A549 (cell line): Measurements from ENCODE around the gene OAS1. TPM values are rescaled to one million over a fixed set of nuclear protein-coding genes. Genes with fewer than 3 reads are reported as not detected.
A peak's percentile ranks its signal among the peaks of the same experiment; 100 is the strongest.

Source experiments
- ATAC-seq, 2 experiments: fragments of 200-7000 bp in 1 of 2; fragments of >200 bp in 1 of 2; cut with Nextera tagmentation in 1 of 2; cut with Tn5 transposase in 1 of 2; 3 replicates each; pipeline versions ENCODE4 v1.8.0 to v1.9.1; 2018 to 2020; ENCODE audit warnings: mild to moderate bottlenecking in 1 of 2, moderate library complexity in 1 of 2
- CTCF ChIA-PET: fragments of 300-600 bp; sonication (Branson Sonifier 250); formaldehyde crosslinking; extraction: SDS; loops from one replicate; lab custom pipeline; 2021; ENCODE audit warnings: antibody characterized with exemption, inconsistent platforms; lab: Yijun Ruan, JAX
- POLR2A ChIA-PET: fragments of 350-600 bp; formaldehyde crosslinking; extraction: SDS; loops from one replicate; lab custom pipeline; 2021; ENCODE audit warnings: antibody characterized with exemption, inconsistent platforms; lab: Yijun Ruan, JAX
- DNase-seq, 2 experiments: peaks; one replicate each; pipeline versions ENCODE4 v3.0.0 to v3.0.0-alpha.2; 2011 to 2016; ENCODE audit warnings: low read depth in 1 of 2, low spot score in 1 of 2
- FAIRE-seq: peaks from 2 replicates; lab custom pipeline; 2011; peaks lifted over from hg19 to GRCh38; lab: Jason Lieb, UNC
- H3K27ac ChIP-seq, 2 experiments: fragments of >200 bp; sonication (Bioruptor Twin); formaldehyde crosslinking; 3 replicates each; pipeline ENCODE4 v1.5.1; 2016 to 2017
- H3K4me1 ChIP-seq: fragments of >200 bp; sonication (Bioruptor Twin); formaldehyde crosslinking; 3 replicates; pipeline ENCODE4 v1.6.1; 2016
- H3K4me2 ChIP-seq: fragments of >200 bp; sonication (Bioruptor Twin); formaldehyde crosslinking; 3 replicates; pipeline ENCODE4 v1.6.1; 2016
- H3K4me3 ChIP-seq: fragments of >200 bp; sonication (Bioruptor Twin); formaldehyde crosslinking; 3 replicates; pipeline ENCODE4 v1.5.1; 2016
- H3K9me3 ChIP-seq: fragments of >200 bp; sonication (Bioruptor Twin); formaldehyde crosslinking; 3 replicates; pipeline ENCODE4 v1.6.1; 2016
- BHLHE40 ChIP-seq: IDR thresholded peaks from 2 replicates; pipeline ENCODE4 v1.6.1; 2012; ENCODE audit warnings: low read depth, low read length, inconsistent platforms
- CBX8 ChIP-seq: fragments of 200-600 bp; sonication (generic); IDR thresholded peaks from 2 replicates; pipeline ENCODE4 v1.6.1; 2016
- CEBPB ChIP-seq, 2 experiments: fragments of >200 bp in 1 of 2; sonication (Bioruptor Twin) in 1 of 2; formaldehyde crosslinking in 1 of 2; IDR thresholded peaks; 2 replicates each; pipeline ENCODE4 v1.6.1; 2012 to 2016
- CHD4 ChIP-seq: fragments of 200-600 bp; sonication (generic); IDR thresholded peaks from 2 replicates; pipeline ENCODE4 v1.6.1; 2016; ENCODE audit warnings: antibody characterized with exemption, mild to moderate bottlenecking, borderline replicate concordance
- FOSB ChIP-seq: fragments of 250-450 bp; sonication (Bioruptor Pico); IDR thresholded peaks from 2 replicates; pipeline ENCODE4 v1.5.0; 2020; ENCODE audit warnings: mild to moderate bottlenecking, moderate library complexity
- FOXS1 ChIP-seq: fragments of 250-450 bp; sonication (Bioruptor Pico); IDR thresholded peaks from 2 replicates; pipeline ENCODE4 v1.5.0; 2020; ENCODE audit warnings: mild to moderate bottlenecking, moderate library complexity
- GATA3 ChIP-seq: IDR thresholded peaks from 2 replicates; pipeline ENCODE4 v1.6.1; 2012; ENCODE audit warnings: borderline replicate concordance
- HOXB13 ChIP-seq: fragments of 250-450 bp; sonication (Bioruptor Pico); IDR thresholded peaks from 2 replicates; pipeline ENCODE4 v1.5.0; 2020; ENCODE audit warnings: low read depth, mild to moderate bottlenecking, moderate library complexity
- HOXB5 ChIP-seq: fragments of 250-450 bp; sonication (Bioruptor Pico); IDR thresholded peaks from 2 replicates; pipeline ENCODE4 v1.5.0; 2020; ENCODE audit warnings: mild to moderate bottlenecking, moderate library complexity
- JUN ChIP-seq, 2 experiments: fragments of >200 bp; sonication (Bioruptor Twin); formaldehyde crosslinking; IDR thresholded peaks; 2 replicates in 1 of 2; 3 replicates in 1 of 2; pipeline ENCODE4 v1.6.1; 2016 to 2017
- KDM5A ChIP-seq: fragments of 200-600 bp; sonication (generic); IDR thresholded peaks from 2 replicates; pipeline ENCODE4 v1.6.1; 2016; ENCODE audit warnings: antibody characterized with exemption, mild to moderate bottlenecking
- MAFK ChIP-seq: fragments of 450-650 bp; IDR thresholded peaks from 2 replicates; pipeline ENCODE4 v1.6.1; 2014; ENCODE audit not compliant: partially characterized antibody
- MAX ChIP-seq: IDR thresholded peaks from 2 replicates; pipeline ENCODE4 v1.6.1; 2012
- MAZ ChIP-seq: fragments of 150-350 bp; IDR thresholded peaks from 2 replicates; pipeline ENCODE4 v1.6.1; 2014; ENCODE audit warnings: antibody characterized with exemption, low read depth, low read length, borderline replicate concordance
- NFE2L2 ChIP-seq: fragments of 150-350 bp; conservative IDR thresholded peaks from 2 replicates; pipeline ENCODE4 v1.6.1; 2014; ENCODE audit warnings: low read length
- POLR2A ChIP-seq: IDR thresholded peaks from 2 replicates; pipeline ENCODE4 v1.6.1; 2012; ENCODE audit warnings: mild to moderate bottlenecking, low read length
- RCOR1 ChIP-seq: fragments of 150-350 bp; IDR thresholded peaks from 2 replicates; pipeline ENCODE4 v1.6.1; 2014; ENCODE audit warnings: antibody characterized with exemption, low read length, low read depth
- RNF2 ChIP-seq: fragments of 200-600 bp; sonication (generic); IDR thresholded peaks from 2 replicates; pipeline ENCODE4 v1.6.1; 2016; ENCODE audit warnings: low read depth, mild to moderate bottlenecking, antibody characterized with exemption, moderate library complexity, borderline replicate concordance
- SMC3 ChIP-seq: fragments of >200 bp; sonication (Bioruptor Twin); formaldehyde crosslinking; IDR thresholded peaks from 3 replicates; pipeline ENCODE4 v1.6.1; 2018; ENCODE audit warnings: inconsistent platforms
- USF2 ChIP-seq: fragments of 450-650 bp; IDR thresholded peaks from 2 replicates; pipeline ENCODE4 v1.6.1; 2014; ENCODE audit warnings: antibody characterized with exemption
- ZFP36 ChIP-seq: fragments of 450-650 bp; IDR thresholded peaks from 2 replicates; pipeline ENCODE4 v1.6.1; 2014; ENCODE audit warnings: borderline replicate concordance; ENCODE audit not compliant: partially characterized antibody
- ZNF302 ChIP-seq: fragments of 250-450 bp; sonication (Bioruptor Pico); IDR thresholded peaks from 2 replicates; pipeline ENCODE4 v1.9.0; 2021; ENCODE audit warnings: inconsistent platforms, mild to moderate bottlenecking, moderate library complexity
- WGBS: methylation state at CpG from one replicate; pipeline ENCODE4 v1.1.6; 2017; ENCODE audit errors: missing lambda C conversion rate; 5-methylcytosine and 5-hydroxymethylcytosine counted together
- polyA plus RNA-seq, 4 experiments: library from polyadenylated mRNA; depleted of rRNA in 3 of 4; stranded (reverse); fragments of >200 nt; fragmentation: RNase III in 1 of 4; extraction: RNeasy Plus Mini Kit Qiagen cat#74134 plus additional on column Dnase treatment in 1 of 4; gene quantifications; 2 replicates in 3 of 4; 3 replicates in 1 of 4; pipeline ENCODE4 v1.2.3, GENCODE V29; 2011 to 2017
- TF ChIP-seq, protein P1 (sequence below): IDR thresholded peaks from 2 replicates; pipeline ENCODE4 v1.6.1; 2012; ENCODE audit warnings: low read depth, borderline replicate concordance
- TF ChIP-seq, protein P2 (sequence below): fragments of 200-600 bp; sonication (generic); IDR thresholded peaks from 2 replicates; pipeline ENCODE4 v1.6.1; 2016; ENCODE audit warnings: antibody characterized with exemption, mild to moderate bottlenecking, moderate library complexity
- TF ChIP-seq, protein P3 (sequence below): fragments of >200 bp; sonication (Bioruptor Twin); formaldehyde crosslinking; IDR thresholded peaks from 2 replicates; pipeline ENCODE4 v1.6.1; 2016

Gene OAS1
- polyA plus RNA-seq, 2 of the 4 experiments (the other 2 are of a cell fraction): 52.8 to 63.6 TPM

DNA sequence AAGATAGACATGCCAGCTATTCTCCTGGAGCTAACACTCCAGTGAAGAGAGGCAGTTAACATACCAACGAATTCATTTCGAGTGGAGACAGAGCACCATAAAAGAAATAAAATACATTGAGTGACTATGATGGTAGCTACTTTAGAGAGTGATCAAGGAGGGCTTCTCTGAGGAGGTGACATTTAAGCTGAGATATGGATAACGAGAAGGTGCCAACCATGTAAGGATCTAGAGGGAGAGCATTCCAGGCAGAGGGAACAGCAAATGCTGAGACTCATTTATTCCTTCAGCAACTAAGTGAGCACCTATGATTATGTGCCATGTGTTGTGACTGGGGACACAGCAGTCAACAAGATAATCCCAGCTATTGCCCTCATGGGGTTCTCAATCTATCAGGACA, 28.3 kb upstream of the OAS1 start:
- no peak for TF ChIP-seq CEBPB (IDR thresholded peaks at IDR 0.05)
- TF ChIP-seq ZFP36: peak; percentile 26
- Histone ChIP-seq H3K4me2 (no peak overlapping the region), H3K4me3 (no peak overlapping the region), H3K9me3 (no peaks in the 10 kb centered on the region), H3K4me1 (peaks cover 10% of the 10 kb centered on the region), H3K27ac (no peak overlapping the region)
- ChIA-PET CTCF (interaction anchor here (0.6 to 2.0 kb wide), 4 partner anchors 15 to 1009 kb away, joined by 3 to 5 read pairs (median 3); no protein-coding TSS in a partner anchor), POLR2A (no interaction called here)
- DNase-seq (no peak), ATAC-seq (no peak), FAIRE-seq (no peak)
- WGBS: 70% methylated on average over 3 of the region's 3 CpGs

GRCh38 chr12:112879191-112879705, 27.5 kb upstream of the OAS1 start:
- Histone ChIP-seq H3K27ac (no peak overlapping the region), H3K4me2 (no peak overlapping the region), H3K9me3 (no peaks in the 10 kb centered on the region)
- POLR2A ChIA-PET: no interaction called here
- no peak for DNase-seq
- TF ChIP-seq HOXB5 (CRISPR knock-in tag): no peak
- no peak for TF ChIP-seq RCOR1
- TF ChIP-seq, protein P1, sequence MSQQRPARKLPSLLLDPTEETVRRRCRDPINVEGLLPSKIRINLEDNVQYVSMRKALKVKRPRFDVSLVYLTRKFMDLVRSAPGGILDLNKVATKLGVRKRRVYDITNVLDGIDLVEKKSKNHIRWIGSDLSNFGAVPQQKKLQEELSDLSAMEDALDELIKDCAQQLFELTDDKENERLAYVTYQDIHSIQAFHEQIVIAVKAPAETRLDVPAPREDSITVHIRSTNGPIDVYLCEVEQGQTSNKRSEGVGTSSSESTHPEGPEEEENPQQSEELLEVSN: no peak
- TF ChIP-seq KDM5A: no peak
- no peak for TF ChIP-seq BHLHE40
- no peak for TF ChIP-seq MAZ
- TF ChIP-seq, all 56 proteins: peak for 0
- H3K4me3 ChIP-seq: no peak overlapping the region
- no peak for FAIRE-seq
- no peak for ATAC-seq
- CTCF ChIA-PET: interaction anchor here (0.9 kb wide), 1 partner anchor 16 kb away, joined by 3 read pairs; no protein-coding TSS in a partner anchor
- WGBS: 76% methylated on average over 8 of the region's 8 CpGs
- H3K4me1 ChIP-seq: peaks cover 10% of the 10 kb centered on the region

DNA sequence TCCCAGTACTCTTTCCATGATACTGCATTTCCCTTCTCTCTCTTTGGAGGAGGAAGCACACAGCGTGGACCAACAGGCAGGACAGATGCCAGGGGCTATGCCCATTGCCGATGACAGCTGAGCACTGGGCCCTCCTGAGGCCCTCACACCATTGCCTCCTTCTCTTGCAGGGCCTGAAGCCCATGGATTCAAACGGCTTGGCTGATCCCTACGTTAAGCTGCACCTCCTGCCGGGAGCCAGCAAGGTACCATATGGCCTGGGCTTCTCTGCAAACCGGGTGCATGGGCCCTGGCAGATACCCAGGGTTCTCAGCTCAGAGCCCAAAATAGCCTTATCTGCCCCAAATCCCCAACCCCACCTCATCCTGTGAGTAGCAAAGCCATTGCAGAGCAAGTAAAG, 25.2 kb upstream of the OAS1 start:
- ATAC-seq: peak in 1 of 2 experiments; percentile 25; a peak in 2 of 6 replicates
- Histone ChIP-seq H3K4me2 (no peak overlapping the region), H3K4me3 (no peak overlapping the region), H3K27ac (no peak overlapping the region)
- TF ChIP-seq, protein P2, sequence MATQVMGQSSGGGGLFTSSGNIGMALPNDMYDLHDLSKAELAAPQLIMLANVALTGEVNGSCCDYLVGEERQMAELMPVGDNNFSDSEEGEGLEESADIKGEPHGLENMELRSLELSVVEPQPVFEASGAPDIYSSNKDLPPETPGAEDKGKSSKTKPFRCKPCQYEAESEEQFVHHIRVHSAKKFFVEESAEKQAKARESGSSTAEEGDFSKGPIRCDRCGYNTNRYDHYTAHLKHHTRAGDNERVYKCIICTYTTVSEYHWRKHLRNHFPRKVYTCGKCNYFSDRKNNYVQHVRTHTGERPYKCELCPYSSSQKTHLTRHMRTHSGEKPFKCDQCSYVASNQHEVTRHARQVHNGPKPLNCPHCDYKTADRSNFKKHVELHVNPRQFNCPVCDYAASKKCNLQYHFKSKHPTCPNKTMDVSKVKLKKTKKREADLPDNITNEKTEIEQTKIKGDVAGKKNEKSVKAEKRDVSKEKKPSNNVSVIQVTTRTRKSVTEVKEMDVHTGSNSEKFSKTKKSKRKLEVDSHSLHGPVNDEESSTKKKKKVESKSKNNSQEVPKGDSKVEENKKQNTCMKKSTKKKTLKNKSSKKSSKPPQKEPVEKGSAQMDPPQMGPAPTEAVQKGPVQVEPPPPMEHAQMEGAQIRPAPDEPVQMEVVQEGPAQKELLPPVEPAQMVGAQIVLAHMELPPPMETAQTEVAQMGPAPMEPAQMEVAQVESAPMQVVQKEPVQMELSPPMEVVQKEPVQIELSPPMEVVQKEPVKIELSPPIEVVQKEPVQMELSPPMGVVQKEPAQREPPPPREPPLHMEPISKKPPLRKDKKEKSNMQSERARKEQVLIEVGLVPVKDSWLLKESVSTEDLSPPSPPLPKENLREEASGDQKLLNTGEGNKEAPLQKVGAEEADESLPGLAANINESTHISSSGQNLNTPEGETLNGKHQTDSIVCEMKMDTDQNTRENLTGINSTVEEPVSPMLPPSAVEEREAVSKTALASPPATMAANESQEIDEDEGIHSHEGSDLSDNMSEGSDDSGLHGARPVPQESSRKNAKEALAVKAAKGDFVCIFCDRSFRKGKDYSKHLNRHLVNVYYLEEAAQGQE: no peak
- no peak for TF ChIP-seq CBX8
- no peak for TF ChIP-seq JUN (IDR thresholded peaks at IDR 0.05)
- TF ChIP-seq USF2: no peak
- no peak for TF ChIP-seq HOXB13 (CRISPR knock-in tag)
- TF ChIP-seq POLR2A: no peak
- no peak for TF ChIP-seq MAX
- no peak for TF ChIP-seq GATA3
- TF ChIP-seq FOXS1: no peak
- TF ChIP-seq NFE2L2: no peak
- TF ChIP-seq SMC3: no peak
- TF ChIP-seq, protein P3, sequence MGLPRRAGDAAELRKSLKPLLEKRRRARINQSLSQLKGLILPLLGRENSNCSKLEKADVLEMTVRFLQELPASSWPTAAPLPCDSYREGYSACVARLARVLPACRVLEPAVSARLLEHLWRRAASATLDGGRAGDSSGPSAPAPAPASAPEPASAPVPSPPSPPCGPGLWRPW: no peak
- TF ChIP-seq RCOR1: no peak
- no peak for TF ChIP-seq CHD4
- TF ChIP-seq FOSB (CRISPR knock-in tag): no peak
- no peak for TF ChIP-seq RNF2
- no peak for TF ChIP-seq MAFK
- no peak for TF ChIP-seq ZNF302 (CRISPR knock-in tag)
- TF ChIP-seq, protein P1: no peak
- TF ChIP-seq, all 56 proteins: peak for 0
- CTCF ChIA-PET: interaction anchor here (1.7 kb wide), 1 partner anchor 26 kb away, joined by 4 read pairs; no protein-coding TSS in a partner anchor
- POLR2A ChIA-PET: no interaction called here
- peaks cover 7% of the 10 kb centered on the region; the same call in 1 of the 3 replicates for H3K9me3 ChIP-seq
- peaks cover 9% of the 10 kb centered on the region for H3K4me1 ChIP-seq
- FAIRE-seq (no peak), DNase-seq (no peak)
- WGBS: 42% methylated on average over 6 of the region's 6 CpGs
